GM19025 (cell line): ENCODE data around the gene IL5RA.
A peak's percentile ranks its signal among the peaks of the same experiment; 100 is the strongest.

ENCODE experiments used
- ATAC-seq: cut with Tn5 transposase; IDR thresholded peaks from one replicate; pipeline ENCODE4 v1.9.1; 2021; ENCODE audit warnings: mild to moderate bottlenecking, low read depth, moderate library complexity; ENCODE audit not compliant: unreplicated experiment

The IL5RA gene

DNA sequence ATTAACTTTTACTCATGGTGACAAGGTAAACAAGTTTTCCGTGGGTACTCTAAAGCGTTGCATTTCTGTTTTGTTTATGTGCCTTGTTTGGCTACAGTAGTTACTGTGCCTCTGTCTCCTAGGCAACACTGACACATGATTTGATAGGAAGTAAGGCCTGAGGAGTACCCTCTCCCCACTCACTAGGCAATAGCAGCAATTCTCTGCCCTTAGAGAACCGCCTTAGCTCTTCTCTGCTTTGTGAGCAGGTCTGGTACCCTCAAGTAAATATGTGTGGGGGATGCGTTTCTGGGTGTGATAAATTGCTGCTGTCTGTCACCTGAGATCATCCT lies at the start of gene IL5RA:
Gene IL5RA (minus strand): TSS at position 76 of the 332 bp plus-strand sequence. CDS start 5,390 bp downstream, outside the sequence.
- no peak for ATAC-seq

- ATAC-seq: no peak
Measured at GRCh38 chr3:3157484-3157883, 47.3 kb upstream of the IL5RA start.

DNA sequence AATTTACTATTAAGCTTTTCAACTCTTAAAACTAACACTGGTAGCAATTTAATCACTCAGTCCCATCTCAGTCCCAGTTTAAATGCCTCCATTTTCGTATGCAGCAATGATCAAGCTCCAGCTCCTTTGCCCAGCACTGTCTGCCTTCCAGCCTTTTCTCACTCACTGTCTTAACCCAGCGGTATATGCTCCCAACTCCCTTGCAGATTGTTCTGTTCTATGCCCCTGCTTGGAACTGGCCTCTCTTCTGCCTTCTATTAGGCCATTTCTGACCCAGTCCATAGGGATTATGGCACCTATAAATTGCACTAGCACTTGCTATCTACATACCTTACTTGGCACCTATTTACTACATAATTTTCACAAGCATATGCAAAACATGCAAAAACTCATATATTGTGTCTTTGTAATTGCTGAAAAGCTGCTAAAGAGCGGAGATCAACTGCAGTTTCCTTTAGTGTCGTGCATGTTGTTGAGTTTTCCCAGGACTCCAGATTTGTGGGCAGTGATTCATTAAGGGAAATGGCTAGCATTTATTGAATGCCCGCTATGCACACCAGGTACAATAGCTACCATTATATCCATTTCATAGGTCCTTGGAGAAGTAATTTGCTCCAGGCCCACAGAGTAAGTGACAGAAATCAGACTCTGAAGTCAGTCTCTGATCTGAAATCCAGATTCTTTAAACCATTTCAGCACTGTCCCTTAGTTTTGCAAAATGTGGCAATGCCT lies 44.9 kb upstream of the IL5RA start:
- ATAC-seq: no peak

- no peak for ATAC-seq
Measured at GRCh38 chr3:3151513-3151912, 41.3 kb upstream of the IL5RA start.

GRCh38 chr3:3149560-3149959 lies 39.4 kb upstream of the IL5RA start:
- ATAC-seq: no peak

DNA sequence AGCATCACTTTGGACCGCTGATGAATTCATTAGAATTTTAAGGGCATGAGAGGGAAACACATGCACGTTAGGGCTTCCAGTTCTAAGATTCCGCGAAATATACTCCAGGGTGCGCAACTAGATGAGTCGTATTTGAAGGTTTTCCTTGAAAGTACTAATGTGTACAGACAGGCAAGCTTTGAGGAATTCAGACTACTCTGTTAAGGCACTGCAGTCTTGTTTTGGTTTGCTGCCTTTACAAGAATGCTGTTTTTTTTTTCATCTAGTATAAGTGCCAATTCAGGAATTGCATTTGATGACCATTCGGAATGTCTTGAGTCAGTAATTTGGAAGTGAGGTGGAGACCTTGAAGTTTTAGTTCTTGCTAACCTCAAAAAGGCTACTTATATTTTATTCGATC lies 35.7 kb upstream of the IL5RA start:
- ATAC-seq: no peak

DNA sequence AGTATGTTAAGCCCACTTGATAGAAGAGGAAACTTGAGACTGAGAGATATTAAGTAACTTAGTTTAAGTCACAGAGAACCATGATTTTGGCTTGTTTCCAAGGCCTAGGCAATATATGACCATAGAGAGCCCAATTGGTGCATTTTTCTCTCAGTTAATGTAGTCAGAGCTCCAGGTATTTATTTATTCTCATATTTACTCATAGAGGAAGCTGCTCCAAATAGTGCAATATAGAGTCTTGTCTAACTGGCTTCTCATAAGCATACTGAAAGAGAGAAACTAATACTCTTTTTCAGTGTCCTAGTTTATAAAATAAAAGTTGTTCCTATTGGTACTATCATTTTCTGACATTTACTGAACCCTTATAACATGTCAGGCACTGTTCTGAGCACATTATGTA lies 31.8 kb upstream of the IL5RA start:
- ATAC-seq: no peak

GRCh38 chr3:3137526-3137925 lies 27.4 kb upstream of the IL5RA start:
- ATAC-seq: no peak

DNA sequence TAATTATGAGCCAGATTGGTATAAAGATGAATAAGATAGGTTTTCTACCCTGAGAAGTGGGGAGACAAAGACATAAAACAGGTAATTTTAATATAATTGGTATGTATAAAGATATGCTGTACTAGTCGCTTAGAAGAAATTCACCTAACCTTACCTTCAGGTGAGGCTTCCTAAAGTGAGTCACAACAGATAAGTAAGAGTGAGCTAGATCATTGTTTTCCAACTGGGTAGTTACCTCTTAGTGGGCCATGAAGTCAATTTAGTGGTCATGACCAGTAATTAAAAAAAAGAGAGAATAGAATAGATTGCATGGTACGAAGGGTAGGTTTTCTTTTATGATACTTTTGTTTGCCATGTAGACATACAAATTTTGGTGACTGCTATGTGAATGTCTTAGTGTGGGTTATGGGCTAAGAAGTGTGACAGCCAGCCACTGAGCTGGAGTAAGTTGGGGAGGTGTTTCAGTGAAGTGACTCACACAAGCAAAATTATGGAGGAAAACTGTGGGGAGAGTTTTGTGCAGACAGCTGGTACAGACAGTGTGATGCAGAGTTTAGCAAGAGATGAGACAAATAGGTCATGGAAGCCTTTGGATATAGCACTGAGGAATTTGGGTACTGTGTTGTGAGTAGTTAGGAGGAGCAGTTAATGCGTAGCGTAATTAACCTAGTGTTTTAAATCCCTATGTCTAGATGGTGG lies 24.7 kb upstream of the IL5RA start:
- no peak for ATAC-seq

GRCh38 chr3:3133500-3133899 lies 23.3 kb upstream of the IL5RA start:
- no peak for ATAC-seq

GRCh38 chr3:3129579-3129978 lies 19.4 kb upstream of the IL5RA start:
- ATAC-seq: no peak

DNA sequence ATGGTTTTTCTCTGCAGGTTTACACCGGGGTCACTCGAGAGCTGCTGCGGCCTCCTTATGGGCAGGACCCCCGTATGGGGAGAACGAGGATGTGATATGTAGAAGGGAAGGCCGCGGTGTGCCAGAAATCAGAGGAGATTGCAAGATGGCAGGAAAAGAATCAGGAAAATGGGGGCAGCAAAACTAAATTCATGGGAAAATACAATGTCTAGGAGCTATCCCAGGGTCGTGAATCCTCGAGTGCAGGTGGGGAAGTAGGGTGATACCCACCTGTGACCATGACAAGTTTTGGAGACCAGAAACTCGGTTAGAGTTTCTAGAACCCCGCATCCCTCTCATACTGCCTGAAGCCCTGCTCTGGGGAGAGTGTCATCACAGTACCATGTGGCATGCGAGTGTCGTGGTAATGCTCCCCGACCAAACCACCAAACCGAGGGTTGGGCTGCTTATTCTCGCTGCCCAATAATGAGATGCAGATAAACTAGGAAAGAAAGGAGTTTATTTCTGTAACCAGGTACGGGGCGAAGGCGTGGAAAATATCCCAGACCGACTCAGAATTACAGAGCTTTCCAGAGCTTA lies 17.3 kb upstream of the IL5RA start:
- no peak for ATAC-seq

DNA sequence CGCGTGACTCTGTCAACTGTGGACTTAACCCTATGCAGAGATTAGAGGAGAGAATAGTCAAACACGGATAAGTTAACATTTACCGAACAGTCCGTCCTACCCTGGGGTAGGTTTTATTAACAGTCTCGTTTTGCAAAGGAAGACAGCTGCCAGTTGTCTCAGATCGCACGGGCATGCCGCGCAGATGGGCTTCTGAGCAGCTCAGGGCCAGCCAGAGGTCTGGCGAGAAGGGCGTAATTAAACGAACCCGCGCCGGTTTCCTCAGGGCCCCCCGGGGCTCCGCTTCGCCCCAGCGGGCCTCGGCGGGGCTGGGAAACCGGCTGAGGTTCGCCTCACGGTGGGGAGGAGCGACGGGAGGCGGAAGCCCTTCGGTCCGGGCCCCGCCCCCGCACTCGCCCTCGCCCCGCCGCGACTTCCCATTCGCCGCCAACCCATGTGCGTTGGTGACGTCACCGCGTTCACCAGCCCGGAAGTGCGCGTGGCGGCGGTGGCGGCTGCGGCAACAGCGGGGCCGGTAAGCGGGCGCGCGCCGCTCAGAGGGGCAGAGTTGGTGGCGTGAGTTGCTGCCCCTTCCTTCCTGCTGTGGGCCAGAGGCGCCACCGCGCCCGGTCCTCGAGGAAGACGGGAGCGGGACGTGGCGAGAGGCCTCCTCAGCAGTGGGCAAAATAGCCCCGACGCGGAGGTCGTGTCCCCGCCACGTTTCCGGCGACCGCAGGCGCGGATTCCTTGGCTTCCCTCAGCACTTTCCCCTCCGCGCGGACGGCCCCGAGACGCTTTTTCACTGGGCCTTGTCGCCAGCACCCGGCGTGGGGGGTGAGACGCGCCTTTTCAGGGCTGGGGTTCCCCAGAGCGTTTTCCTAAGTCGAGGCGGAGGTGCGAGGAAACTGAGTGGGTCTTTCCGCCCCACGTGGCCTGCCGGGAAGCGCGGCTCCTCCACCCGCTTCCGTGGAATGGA lies 16.6 kb upstream of the IL5RA start, which contains the start of gene TRNT1:
Gene TRNT1 (plus strand): TSS at position 464 of the 955 bp plus-strand sequence. CDS start 2,101 bp downstream, outside the sequence.
- peak; percentile 96 for ATAC-seq

DNA sequence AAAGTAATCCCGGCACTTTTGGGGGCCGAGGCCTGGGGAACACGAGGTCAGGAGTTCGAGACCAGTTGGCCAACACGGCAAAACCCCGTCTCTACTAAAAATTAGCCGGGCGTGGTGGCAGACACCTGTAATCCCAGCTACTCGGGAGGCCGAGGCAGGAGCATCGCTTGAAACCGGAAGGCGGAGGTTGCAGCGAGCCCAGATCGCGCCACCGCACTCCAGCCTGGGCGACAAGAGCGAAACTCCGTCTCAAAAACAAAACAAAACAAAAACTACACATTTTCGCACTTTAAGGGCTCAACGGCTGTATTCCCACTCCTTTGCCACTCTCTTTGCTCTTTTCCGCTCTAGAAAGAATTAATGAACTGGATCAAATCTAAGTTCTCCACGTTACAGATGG lies 15.8 kb upstream of the IL5RA start:
- ATAC-seq: no peak

GRCh38 chr3:3119393-3119851 lies 9.2 kb upstream of the IL5RA start:
- ATAC-seq: no peak

- ATAC-seq: no peak
Measured at GRCh38 chr3:3117651-3118050, 7.5 kb upstream of the IL5RA start.

DNA sequence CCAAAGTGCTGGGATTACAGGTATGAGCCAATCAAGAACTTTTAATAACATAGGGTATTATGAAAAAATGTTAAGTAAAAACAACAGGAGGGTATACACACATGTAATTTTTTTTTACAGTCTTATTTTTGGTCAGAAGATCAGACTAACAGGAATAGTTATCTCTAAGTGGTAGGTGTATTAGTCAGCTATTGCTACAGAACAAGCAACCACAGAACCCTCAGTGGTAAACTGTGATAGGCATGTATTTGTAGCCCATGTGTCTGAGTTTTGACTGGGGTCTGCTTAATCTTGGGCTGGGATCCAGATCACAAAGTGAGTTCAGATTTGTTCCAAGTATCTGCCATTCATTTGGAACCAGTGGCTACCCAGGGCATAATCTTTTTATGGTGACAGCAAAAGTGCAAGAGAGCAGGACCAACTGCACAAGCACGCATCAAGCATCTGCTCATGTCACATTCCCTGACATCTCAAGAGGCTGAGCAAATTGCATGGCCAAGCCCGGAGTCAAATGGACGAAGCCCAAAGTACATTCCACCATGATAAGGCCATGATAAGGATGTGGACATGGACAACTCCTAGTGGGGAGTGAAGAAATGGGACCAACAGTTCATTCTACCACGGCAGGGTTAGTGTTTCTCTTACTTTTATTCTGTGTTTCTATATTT lies 3.0 kb upstream of the IL5RA start:
- no peak for ATAC-seq

DNA sequence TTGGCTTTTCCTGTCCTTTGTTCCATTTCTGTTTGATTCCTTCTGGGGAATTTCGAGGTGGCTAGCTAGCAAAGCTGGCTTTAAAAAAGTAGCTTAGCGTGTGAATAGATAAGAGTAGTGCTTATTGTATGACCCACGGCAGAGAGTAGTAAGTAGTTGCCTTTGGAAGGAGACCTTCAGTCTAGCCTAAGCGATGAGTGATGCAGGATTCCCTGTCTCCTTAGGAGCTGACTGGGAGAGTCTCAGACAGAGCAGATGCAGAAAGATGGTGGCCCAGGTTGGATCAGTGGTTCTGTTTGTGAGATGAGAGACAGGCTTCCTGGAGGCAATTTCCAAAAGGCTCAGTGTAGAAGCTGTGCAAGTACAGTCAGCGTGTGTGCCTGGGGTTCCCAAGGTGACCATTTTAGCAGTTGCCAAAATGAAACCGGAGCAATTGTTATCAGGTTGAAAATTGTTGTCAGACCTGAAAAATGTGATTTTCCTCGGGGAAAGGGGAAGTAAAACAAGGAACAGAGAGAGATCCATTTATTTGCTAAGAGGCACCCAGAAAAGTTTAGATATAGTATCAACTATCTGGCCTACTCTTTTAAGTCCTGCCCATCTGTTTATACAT lies 681 bp upstream of the IL5RA start:
- ATAC-seq: no peak

DNA sequence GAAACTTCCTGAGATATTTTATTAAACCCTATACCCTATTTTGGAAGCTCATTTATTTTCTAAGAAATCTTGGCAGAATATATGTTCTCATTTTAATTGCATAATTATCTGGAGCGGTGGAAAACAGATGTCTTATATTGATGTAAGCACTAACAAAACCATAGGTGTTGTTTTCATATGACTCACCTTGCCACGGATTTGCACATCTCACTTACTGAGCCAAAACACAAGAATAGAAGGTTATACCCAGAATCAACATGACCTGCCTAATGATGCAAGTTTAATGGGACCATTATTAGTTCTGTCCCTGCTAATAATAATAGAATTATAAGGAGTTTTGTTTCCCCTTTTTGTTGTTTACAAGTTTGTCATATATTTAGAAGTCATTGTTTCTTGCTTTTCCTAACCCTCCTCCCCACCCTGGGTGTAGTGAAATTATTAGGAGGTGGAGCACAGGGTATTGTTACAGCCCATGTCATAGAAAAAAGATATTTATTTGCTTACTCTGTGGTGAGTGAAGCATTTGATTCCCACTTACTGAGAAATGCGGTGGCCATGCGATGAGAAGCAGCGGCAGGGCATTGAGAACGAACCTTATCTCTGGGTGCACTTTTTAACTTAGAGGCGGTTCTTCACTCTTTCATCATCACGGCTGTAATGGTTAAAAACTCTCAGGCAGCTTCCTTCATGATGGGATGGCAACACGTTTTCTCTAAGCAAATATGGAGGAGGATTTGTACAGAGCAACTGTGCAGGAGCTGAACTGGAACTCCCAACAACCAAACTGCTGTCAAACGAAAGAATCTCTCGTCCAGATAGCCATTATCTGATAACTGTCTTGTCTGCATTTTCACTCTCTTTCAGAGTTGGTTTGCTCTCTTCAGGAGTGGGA lies 521 bp downstream of the IL5RA start:
- peak; percentile 55 for ATAC-seq
